Peyer's patch (tissue), 4 donors: ENCODE data around the gene USP36.

ENCODE experiments used
- CTCF ChIP-seq, 6 experiments: fragments of 450-650 bp in 4 of 6; fragments of 200-600 bp in 2 of 6; sonication (generic) in 1 of 6; IDR thresholded peaks; one replicate each; pipeline ENCODE4 v1.5.1; 2017 to 2019; ENCODE audit warnings: antibody characterized with exemption in 6 of 6, mild to moderate bottlenecking in 3 of 6, moderate library complexity in 1 of 6
- POLR2A ChIP-seq, 2 donors: fragments of 450-650 bp; IDR thresholded peaks; one replicate each; pipeline ENCODE4 v1.5.1; 2017; ENCODE audit warnings: antibody characterized with exemption in 2 of 2, mild to moderate bottlenecking in 2 of 2, moderate library complexity in 2 of 2

- TF ChIP-seq CTCF (IDR thresholded peaks at IDR 0.05) (no peak), POLR2A (IDR thresholded peaks at IDR 0.05) (no peak)
These were observed 68.7 kb downstream of the USP36 start for GRCh38 chr17:78771758-78772382.
